ENCODE results near the gene FKBP1A.
"Not testable (repeated sequence)": the region's sequence is repeated elsewhere in the genome, so short reads cannot be mapped to it uniquely, and the experiment has no call there.

FKBP1A gene

GRCh38 chr20:1363522-1363921 is 29.3 kb downstream of the FKBP1A start:
- DNase-seq (ENCODE audit: low spot score) = no peak

GRCh38 chr20:1362484-1362883 is 30.4 kb downstream of the FKBP1A start:
- no peak for DNase-seq (ENCODE audit: low spot score)

GRCh38 chr20:1360094-1360846 is 32.6 kb downstream of the FKBP1A start:
- DNase-seq (ENCODE audit: low spot score) = no peak

GRCh38 chr20:1357921-1358671 is 34.8 kb downstream of the FKBP1A start:
- DNase-seq (ENCODE audit: low spot score) = no peak

GRCh38 chr20:1353956-1354355 is 38.9 kb downstream of the FKBP1A start:
- no peak for DNase-seq (ENCODE audit: low spot score)

GRCh38 chr20:1346315-1346969 is 46.4 kb downstream of the FKBP1A start:
- no peak for DNase-seq (ENCODE audit: low spot score)

- DNase-seq (ENCODE audit: low spot score) = no peak
These were observed 47.1 kb downstream of the FKBP1A start for GRCh38 chr20:1345756-1346093.

GRCh38 chr20:1345030-1345755 is 47.7 kb downstream of the FKBP1A start:
- DNase-seq (ENCODE audit: low spot score) = no peak

- DNase-seq (ENCODE audit: low spot score) = not testable (repeated sequence)
These were observed 49.3 kb downstream of the FKBP1A start for GRCh38 chr20:1343446-1344124.

GRCh38 chr20:1341561-1342265 is 51.1 kb downstream of the FKBP1A start:
- DNase-seq (ENCODE audit: low spot score) = no peak

- no peak for DNase-seq (ENCODE audit: low spot score)
These were observed 54.1 kb downstream of the FKBP1A start for GRCh38 chr20:1338801-1339200.

- no peak for DNase-seq (ENCODE audit: low spot score)
These were observed 54.8 kb downstream of the FKBP1A start for GRCh38 chr20:1338096-1338495.

GRCh38 chr20:1337441-1337840 is 55.4 kb downstream of the FKBP1A start:
- no peak for DNase-seq (ENCODE audit: low spot score)

- no peak for DNase-seq (ENCODE audit: low spot score)
These were observed 56.0 kb downstream of the FKBP1A start for GRCh38 chr20:1336699-1337367.

- no peak for DNase-seq (ENCODE audit: low spot score)
These were observed 56.7 kb downstream of the FKBP1A start for GRCh38 chr20:1335961-1336698.

- DNase-seq (ENCODE audit: low spot score) = no peak
These were observed 58.1 kb downstream of the FKBP1A start for GRCh38 chr20:1334761-1335160.

GRCh38 chr20:1334370-1334731 is 58.5 kb downstream of the FKBP1A start:
- no peak for DNase-seq (ENCODE audit: low spot score)

- no peak for DNase-seq (ENCODE audit: low spot score)
These were observed 59.1 kb downstream of the FKBP1A start for GRCh38 chr20:1333462-1334369.

- DNase-seq (ENCODE audit: low spot score) = no peak
These were observed 60.0 kb downstream of the FKBP1A start for GRCh38 chr20:1332749-1333300.
